Ovary (tissue), 3 donors: ENCODE data around the gene VSTM2B.

Experiments
- CTCF ChIP-seq, 3 donors: fragments of 450-650 bp in 2 of 3; fragments of 200-600 bp in 1 of 3; IDR thresholded peaks; one replicate each; pipeline versions ENCODE4 v1.5.1 to v1.8.0; 2016 to 2022; ENCODE audit warnings: antibody characterized with exemption in 3 of 3, mild to moderate bottlenecking in 1 of 3
- EP300 ChIP-seq: sonication (generic); formaldehyde crosslinking; IDR thresholded peaks from one replicate; pipeline ENCODE4 v1.6.1; 2017; ENCODE audit warnings: antibody characterized with exemption
- POLR2A ChIP-seq: fragments of 450-650 bp; IDR thresholded peaks from one replicate; pipeline ENCODE4 v1.6.1; 2017; ENCODE audit warnings: antibody characterized with exemption, mild to moderate bottlenecking, moderate library complexity
- donor health status: DM: no; HTN: no; CAD: no.

- no peak for TF ChIP-seq CTCF (IDR thresholded peaks at IDR 0.05)
- TF ChIP-seq POLR2A, result no peak
- no peak for TF ChIP-seq EP300
These were observed 13.0 kb upstream of the VSTM2B start for GRCh38 chr19:29512748-29513147.
